ENCODE data around the gene EIF4G3. TPM values are rescaled to one million over a fixed set of nuclear protein-coding genes. Genes with fewer than 3 reads are reported as not detected.

EIF4G3 gene
- total and polyA plus RNA-seq, 2 of the 8 experiments (the other 6 are each of a cell fraction or from before 2014, with no cell fraction given): 47.5 to 66.6 TPM

- TF ChIP-seq HDAC2 (IDR thresholded peaks at IDR 0.05; ENCODE audit: borderline replicate concordance in 1 of 2, low read depth in 2 of 2, low read length in 2 of 2) (peak in 1 of 2 experiments; percentile 91; a peak in 2 of 4 replicates), BACH1 (IDR thresholded peaks at IDR 0.05; ENCODE audit: low read length) (no peak), BRCA1 (IDR thresholded peaks at IDR 0.05; ENCODE audit: low read depth, low read length) (no peak), TCF12 (IDR thresholded peaks at IDR 0.05; ENCODE audit: low read depth, low read length) (no peak), SIN3A (conservative IDR thresholded peaks at IDR 0.05 in 1 of 2, IDR thresholded peaks at IDR 0.05 in 1 of 2; ENCODE audit: low read depth in 1 of 2, low read length in 2 of 2) (peak in 1 of 2 experiments; percentile 90; a peak in 2 of 4 replicates), CHD1 (IDR thresholded peaks at IDR 0.05; ENCODE audit: low read depth, low read length) (no peak), EGR1 (IDR thresholded peaks at IDR 0.05; ENCODE audit: borderline replicate concordance, low read depth, low read length) (peak; percentile 87; the same call in 1 of the 2 replicates), TAF7 (optimal IDR thresholded peaks at IDR 0.05; ENCODE audit: borderline replicate concordance, low read depth, low read length) (peak; percentile 39), TBP (IDR thresholded peaks at IDR 0.05; ENCODE audit: low read depth, low read length) (peak; percentile 68), CBX5 (IDR thresholded peaks at IDR 0.05; ENCODE audit: low read depth, low read length) (no peak), BCL11A (IDR thresholded peaks at IDR 0.05; ENCODE audit: low read depth in 2 of 2, low read length in 2 of 2) (no peak), ZNF274 (IDR thresholded peaks at IDR 0.05; ENCODE audit: borderline replicate concordance, extremely low read depth, low read length) (no peak), POU5F1 (IDR thresholded peaks at IDR 0.05; ENCODE audit: low read depth, low read length) (no peak), PHF8 (conservative IDR thresholded peaks at IDR 0.05; ENCODE audit: low read depth, low read length) (peak; percentile 94), HDAC6 (IDR thresholded peaks at IDR 0.05; ENCODE audit: low read depth, low read length) (no peak), SUZ12 (IDR thresholded peaks at IDR 0.05; ENCODE audit: low read length) (no peak), POLR2A (IDR thresholded peaks at IDR 0.05; ENCODE audit: control extremely low read depth in 1 of 2, low read depth in 2 of 2, low read length in 2 of 2) (peak; percentile 63 to 82; a peak in 2 of 3 replicates), JUN (IDR thresholded peaks at IDR 0.05; ENCODE audit: low read depth, low read length) (no peak), SP1 (IDR thresholded peaks at IDR 0.05; ENCODE audit: low read depth, low read length) (0 out of 2 replicates have a peak, but pooled peaks have one; percentile 23), RFX5 (IDR thresholded peaks at IDR 0.05; ENCODE audit: borderline replicate concordance, low read depth, low read length) (no peak)
- TF ChIP-seq, protein P1, sequence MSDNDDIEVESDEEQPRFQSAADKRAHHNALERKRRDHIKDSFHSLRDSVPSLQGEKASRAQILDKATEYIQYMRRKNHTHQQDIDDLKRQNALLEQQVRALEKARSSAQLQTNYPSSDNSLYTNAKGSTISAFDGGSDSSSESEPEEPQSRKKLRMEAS (IDR thresholded peaks at IDR 0.05): peak; percentile 38
- TF ChIP-seq, protein P2, sequence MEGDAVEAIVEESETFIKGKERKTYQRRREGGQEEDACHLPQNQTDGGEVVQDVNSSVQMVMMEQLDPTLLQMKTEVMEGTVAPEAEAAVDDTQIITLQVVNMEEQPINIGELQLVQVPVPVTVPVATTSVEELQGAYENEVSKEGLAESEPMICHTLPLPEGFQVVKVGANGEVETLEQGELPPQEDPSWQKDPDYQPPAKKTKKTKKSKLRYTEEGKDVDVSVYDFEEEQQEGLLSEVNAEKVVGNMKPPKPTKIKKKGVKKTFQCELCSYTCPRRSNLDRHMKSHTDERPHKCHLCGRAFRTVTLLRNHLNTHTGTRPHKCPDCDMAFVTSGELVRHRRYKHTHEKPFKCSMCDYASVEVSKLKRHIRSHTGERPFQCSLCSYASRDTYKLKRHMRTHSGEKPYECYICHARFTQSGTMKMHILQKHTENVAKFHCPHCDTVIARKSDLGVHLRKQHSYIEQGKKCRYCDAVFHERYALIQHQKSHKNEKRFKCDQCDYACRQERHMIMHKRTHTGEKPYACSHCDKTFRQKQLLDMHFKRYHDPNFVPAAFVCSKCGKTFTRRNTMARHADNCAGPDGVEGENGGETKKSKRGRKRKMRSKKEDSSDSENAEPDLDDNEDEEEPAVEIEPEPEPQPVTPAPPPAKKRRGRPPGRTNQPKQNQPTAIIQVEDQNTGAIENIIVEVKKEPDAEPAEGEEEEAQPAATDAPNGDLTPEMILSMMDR (IDR thresholded peaks at IDR 0.05; ENCODE audit: control extremely low read depth in 1 of 3, insufficient read depth in 1 of 3, low read depth in 1 of 3, low read length in 3 of 3): no peak
Measured at GRCh38 chr1:20786253-20787028, 390.3 kb downstream of the EIF4G3 start (continued).
